HUES48 (cell line): ENCODE results near the gene PDE4B.

Experiments used
- H3K27ac ChIP-seq: one replicate; pipeline ENCODE4 v1.7.0; 2013; ENCODE audit warnings: low read depth, low read length, inconsistent platforms
- H3K27me3 ChIP-seq: 2 replicates; pipeline ENCODE4 v1.6.1; 2013; ENCODE audit warnings: mild to moderate bottlenecking, low read length; ENCODE audit not compliant: control insufficient read depth, insufficient read depth
- H3K36me3 ChIP-seq: 2 replicates; pipeline ENCODE4 v1.6.1; 2013; ENCODE audit warnings: low read length; ENCODE audit not compliant: control insufficient read depth, insufficient read depth
- H3K4me1 ChIP-seq: 2 replicates; pipeline ENCODE4 v1.6.1; 2013; ENCODE audit warnings: mild to moderate bottlenecking, low read length; ENCODE audit not compliant: control insufficient read depth, insufficient read depth
- H3K4me3 ChIP-seq: 2 replicates; pipeline ENCODE4 v1.5.1; 2013; ENCODE audit warnings: mild to moderate bottlenecking, low read depth, low read length
- H3K9ac ChIP-seq: 2 replicates; pipeline ENCODE4 v1.6.1; 2013; ENCODE audit warnings: mild to moderate bottlenecking, low read depth, low read length, moderate library complexity
- H3K9me3 ChIP-seq: 2 replicates; pipeline ENCODE4 v1.6.1; 2013; ENCODE audit warnings: low read length; ENCODE audit not compliant: control insufficient read depth, insufficient read depth

PDE4B gene

GRCh38 chr1:66336641-66336990, 543.9 kb downstream of the PDE4B start:
- no peak overlapping the region for H3K4me3 ChIP-seq
- H3K9ac ChIP-seq = no peak overlapping the region
- H3K27ac ChIP-seq = no peak overlapping the region
- H3K4me1 ChIP-seq = peaks cover 60% of the 10 kb centered on the region
- H3K9me3 ChIP-seq = no peaks in the 10 kb centered on the region
- no peaks in the 10 kb centered on the region for H3K27me3 ChIP-seq
- H3K36me3 ChIP-seq = no peaks in the 10 kb centered on the region; the same call in 1 of the 2 replicates

DNA sequence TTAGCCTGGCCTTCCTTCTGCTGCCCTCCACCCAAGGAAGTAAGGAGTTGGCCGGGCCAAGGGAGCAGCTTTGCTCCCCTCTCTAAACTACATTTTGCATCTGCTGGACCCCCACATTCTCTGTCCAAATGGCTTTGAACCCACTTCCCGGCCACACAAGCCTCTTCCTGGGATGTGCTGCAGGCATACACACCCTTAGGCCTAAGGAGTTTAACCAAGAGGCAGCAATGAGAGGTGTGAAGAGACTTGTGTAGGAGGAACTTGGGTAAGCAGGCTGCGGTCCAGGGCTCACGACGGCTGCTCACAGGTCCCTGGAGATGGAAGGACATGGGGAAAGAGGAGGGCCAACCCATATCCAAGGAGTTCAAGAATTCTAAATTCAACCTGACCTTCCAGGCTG, 544.6 kb downstream of the PDE4B start:
- Histone ChIP-seq H3K9ac (no peak overlapping the region), H3K4me1 (peaks cover 57% of the 10 kb centered on the region), H3K36me3 (no peaks in the 10 kb centered on the region; the same call in 1 of the 2 replicates), H3K27me3 (no peaks in the 10 kb centered on the region), H3K9me3 (no peaks in the 10 kb centered on the region), H3K27ac (no peak overlapping the region), H3K4me3 (no peak overlapping the region)

DNA sequence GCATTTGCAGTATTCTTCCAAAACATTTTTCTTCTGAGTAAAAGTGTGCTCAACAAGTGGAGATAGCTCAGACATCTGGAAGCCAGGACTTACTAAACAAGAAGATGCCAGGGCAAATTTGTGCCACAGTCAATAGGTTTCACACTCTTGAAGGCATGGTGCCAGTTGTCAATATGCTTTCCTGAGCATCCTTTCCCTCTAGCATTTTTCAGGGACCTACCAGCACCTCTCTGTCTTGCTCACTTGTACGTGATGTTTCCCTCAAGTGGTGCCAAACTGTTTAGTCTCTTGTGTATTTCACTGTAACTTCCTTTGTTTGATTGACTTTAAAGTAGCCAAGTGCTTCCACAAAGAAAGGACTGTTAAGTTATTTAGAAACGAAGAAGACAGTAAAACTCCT, 547.2 kb downstream of the PDE4B start:
- Histone ChIP-seq H3K9me3 (no peaks in the 10 kb centered on the region), H3K4me3 (no peak overlapping the region), H3K4me1 (peaks cover 42% of the 10 kb centered on the region), H3K27me3 (no peaks in the 10 kb centered on the region), H3K27ac (no peak overlapping the region), H3K36me3 (no peaks in the 10 kb centered on the region; the same call in 1 of the 2 replicates), H3K9ac (no peak overlapping the region)

- Histone ChIP-seq H3K4me3 (no peak overlapping the region), H3K27ac (no peak overlapping the region), H3K36me3 (no peaks in the 10 kb centered on the region; the same call in 1 of the 2 replicates), H3K27me3 (no peaks in the 10 kb centered on the region), H3K4me1 (peaks cover 35% of the 10 kb centered on the region), H3K9me3 (no peaks in the 10 kb centered on the region), H3K9ac (no peak overlapping the region)
Observed at GRCh38 chr1:66341446-66342089, 548.9 kb downstream of the PDE4B start.

DNA sequence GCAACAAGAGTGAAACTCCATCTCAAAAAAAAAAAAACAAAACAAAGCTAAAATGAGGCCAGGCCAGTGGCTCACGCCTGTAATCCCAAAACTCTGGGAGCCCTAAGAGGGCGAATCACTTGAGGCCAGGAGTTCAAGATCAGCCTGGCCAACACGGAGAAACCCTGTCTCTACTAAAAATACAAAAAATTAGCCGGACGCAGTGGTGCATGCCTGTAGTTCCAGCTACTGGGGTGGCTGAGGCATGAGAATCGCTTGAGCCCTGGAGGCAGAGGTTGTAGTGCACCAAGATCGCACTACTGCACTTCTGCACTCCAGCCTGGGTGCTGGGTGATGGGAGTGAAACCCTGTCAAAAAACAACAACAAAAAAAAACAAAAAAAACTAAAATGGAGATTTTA, 550.0 kb downstream of the PDE4B start:
- no peaks in the 10 kb centered on the region for H3K27me3 ChIP-seq
- H3K27ac ChIP-seq = no peak overlapping the region
- peaks cover 33% of the 10 kb centered on the region for H3K4me1 ChIP-seq
- no peak overlapping the region for H3K9ac ChIP-seq
- no peaks in the 10 kb centered on the region for H3K36me3 ChIP-seq
- no peaks in the 10 kb centered on the region for H3K9me3 ChIP-seq
- H3K4me3 ChIP-seq = no peak overlapping the region

- Histone ChIP-seq H3K27me3 (no peaks in the 10 kb centered on the region), H3K4me1 (peaks cover 34% of the 10 kb centered on the region), H3K4me3 (no peak overlapping the region), H3K36me3 (no peaks in the 10 kb centered on the region), H3K9me3 (no peaks in the 10 kb centered on the region), H3K27ac (no peak overlapping the region), H3K9ac (no peak overlapping the region)
Observed at GRCh38 chr1:66343569-66344325, 551.1 kb downstream of the PDE4B start.

DNA sequence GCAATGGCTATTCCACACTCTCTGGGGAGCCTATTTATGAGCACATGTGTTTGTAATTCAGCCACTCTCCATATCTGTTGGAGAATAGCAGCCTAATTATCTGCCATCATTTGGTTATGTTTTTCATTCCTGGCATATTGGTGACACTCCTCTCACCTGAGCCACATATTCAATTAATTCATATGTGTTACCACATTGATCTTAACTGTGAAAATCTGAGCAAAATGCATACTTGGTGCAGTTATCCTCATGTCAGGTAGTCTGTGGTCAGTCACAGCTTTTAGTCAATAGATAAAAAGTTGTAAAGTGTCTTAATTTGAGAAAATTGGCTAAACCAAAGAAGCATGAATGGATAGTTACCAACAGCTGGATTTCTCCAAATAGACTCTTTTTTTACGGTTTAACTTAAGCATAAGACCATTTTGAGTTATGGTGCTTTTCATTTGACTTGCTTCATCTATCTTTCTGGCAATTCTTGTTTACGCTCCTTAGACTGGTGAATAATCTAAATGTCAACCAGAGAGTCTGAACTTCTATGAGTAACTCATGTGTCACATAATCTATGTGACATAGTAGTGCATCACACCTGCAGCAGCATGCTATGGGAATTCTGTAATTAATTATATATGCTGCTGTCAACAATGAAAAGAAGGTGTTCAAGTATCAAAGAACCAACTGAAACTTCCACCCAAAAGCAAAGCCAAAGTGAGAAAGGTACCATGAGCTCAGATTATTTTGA, 553.5 kb downstream of the PDE4B start:
- H3K9ac ChIP-seq = no peak overlapping the region
- H3K4me3 ChIP-seq = no peak overlapping the region
- no peaks in the 10 kb centered on the region for H3K27me3 ChIP-seq
- H3K27ac ChIP-seq = no peak overlapping the region
- H3K9me3 ChIP-seq = no peaks in the 10 kb centered on the region
- H3K4me1 ChIP-seq = peaks cover 52% of the 10 kb centered on the region
- H3K36me3 ChIP-seq = no peaks in the 10 kb centered on the region

GRCh38 chr1:66346873-66347272, 554.2 kb downstream of the PDE4B start:
- no peaks in the 10 kb centered on the region for H3K36me3 ChIP-seq
- H3K4me3 ChIP-seq = no peak overlapping the region
- no peaks in the 10 kb centered on the region for H3K27me3 ChIP-seq
- H3K4me1 ChIP-seq = peaks cover 53% of the 10 kb centered on the region
- no peak overlapping the region for H3K9ac ChIP-seq
- H3K27ac ChIP-seq = no peak overlapping the region
- H3K9me3 ChIP-seq = no peaks in the 10 kb centered on the region

- Histone ChIP-seq H3K4me1 (peaks cover 70% of the 10 kb centered on the region), H3K27ac (no peak overlapping the region), H3K27me3 (no peaks in the 10 kb centered on the region), H3K36me3 (no peaks in the 10 kb centered on the region), H3K4me3 (no peak overlapping the region), H3K9ac (no peak overlapping the region), H3K9me3 (no peaks in the 10 kb centered on the region)
Observed at GRCh38 chr1:66348776-66349175, 556.1 kb downstream of the PDE4B start.

DNA sequence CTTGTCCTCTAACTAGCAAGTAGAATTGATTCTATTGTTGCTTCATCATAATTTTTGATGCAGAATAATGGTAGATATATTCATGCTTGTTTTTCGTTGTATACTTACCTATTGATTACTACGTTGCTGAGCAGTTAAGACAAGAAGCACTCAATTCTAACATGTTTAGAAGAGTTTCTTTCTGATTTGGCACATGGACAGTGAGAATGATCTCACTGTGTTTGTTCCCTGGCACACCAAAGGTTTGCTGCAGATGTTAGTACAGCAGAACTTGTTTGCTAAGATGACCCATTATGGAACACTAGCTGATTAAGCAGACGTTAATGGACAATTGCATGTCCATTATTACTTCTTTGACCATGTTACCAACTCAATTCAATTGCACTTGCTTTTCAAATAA, 556.5 kb downstream of the PDE4B start:
- Histone ChIP-seq H3K4me1 (peaks cover 70% of the 10 kb centered on the region), H3K36me3 (no peaks in the 10 kb centered on the region), H3K27me3 (no peaks in the 10 kb centered on the region), H3K9me3 (no peaks in the 10 kb centered on the region), H3K27ac (peak overlapping the region; percentile 91), H3K4me3 (no peak overlapping the region; the same call in 1 of the 2 replicates), H3K9ac (peak overlapping the region; percentile 44; the same call in 1 of the 2 replicates)
